WTC11 (cell line): Measurements from ENCODE around the gene ALG11. TPM values are rescaled to one million over a fixed set of nuclear protein-coding genes. Genes with fewer than 3 reads are reported as not detected.

ENCODE experiments used
- ATAC-seq: fragments of 200-7000 bp; cut with Tn5 transposase; 2 replicates; pipeline ENCODE4 v1.10.0; 2021; ENCODE audit warnings: mild to moderate bottlenecking, moderate library complexity
- CTCF ChIA-PET: fragments of 300-600 bp; sonication (Branson Sonifier 250); formaldehyde crosslinking; loops from one replicate; lab custom pipeline; 2021; ENCODE audit warnings: antibody characterized with exemption; lab: Charles Lee
- POLR2A ChIA-PET: fragments of 350-600 bp; sonication (Branson Sonifier 250); formaldehyde crosslinking; loops from one replicate; lab custom pipeline; 2021; ENCODE audit warnings: antibody characterized with exemption; lab: Charles Lee
- DNase-seq: peaks from one replicate; pipeline ENCODE4 v3.0.0; 2021; ENCODE audit warnings: low spot score
- H3K27ac Mint-ChIP-seq: 2 replicates; pipeline ENCODE4 v1.8.0; 2021; ENCODE audit warnings: mixed read lengths
- H3K27me3 Mint-ChIP-seq: 2 replicates; pipeline ENCODE4 v1.8.0; 2021; ENCODE audit warnings: low read depth, mild to moderate bottlenecking, moderate library complexity, mixed read lengths
- H3K36me3 Mint-ChIP-seq: 2 replicates; pipeline ENCODE4 v1.8.0; 2021; ENCODE audit warnings: mixed read lengths
- H3K4me1 Mint-ChIP-seq: 2 replicates; pipeline ENCODE4 v1.8.0; 2022; ENCODE audit warnings: mixed read lengths
- H3K4me3 Mint-ChIP-seq: 2 replicates; pipeline ENCODE4 v1.8.0; 2021; ENCODE audit warnings: mild to moderate bottlenecking, moderate library complexity, mixed read lengths
- H3K9me3 Mint-ChIP-seq: 2 replicates; pipeline ENCODE4 v1.8.0; 2021; ENCODE audit warnings: mixed read lengths
- AFF4 ChIP-seq: sonication (generic); formaldehyde crosslinking; IDR thresholded peaks from 2 replicates; pipeline ENCODE4 v1.8.1; 2023; ENCODE audit warnings: mild to moderate bottlenecking, missing genetic modification reagents, borderline replicate concordance
- ATF6 ChIP-seq: sonication (generic); formaldehyde crosslinking; IDR thresholded peaks from 2 replicates; pipeline ENCODE4 v1.8.1; 2023; ENCODE audit warnings: mild to moderate bottlenecking, missing genetic modification reagents
- CBFB ChIP-seq: sonication (generic); formaldehyde crosslinking; IDR thresholded peaks from 2 replicates; pipeline ENCODE4 v1.8.1; 2022; ENCODE audit warnings: mild to moderate bottlenecking, low read depth, missing genetic modification reagents
- E2F4 ChIP-seq: sonication (generic); formaldehyde crosslinking; IDR thresholded peaks from 2 replicates; pipeline ENCODE4 v1.8.1; 2022; ENCODE audit warnings: low read depth, mild to moderate bottlenecking, moderate library complexity, missing genetic modification reagents, borderline replicate concordance
- ELF4 ChIP-seq: sonication (generic); formaldehyde crosslinking; IDR thresholded peaks from 2 replicates; pipeline ENCODE4 v1.8.1; 2022; ENCODE audit warnings: low read depth, mild to moderate bottlenecking, moderate library complexity, missing genetic modification reagents
- GRHL2 ChIP-seq: fragments of 250-450 bp; sonication (Bioruptor Pico); IDR thresholded peaks from 2 replicates; pipeline ENCODE4 v1.8.0; 2022; ENCODE audit warnings: mild to moderate bottlenecking, moderate library complexity; ENCODE audit not compliant: insufficient replicate concordance, severe bottlenecking
- GTF2I ChIP-seq: fragments of 250-450 bp; sonication (Bioruptor Pico); conservative IDR thresholded peaks from 2 replicates; pipeline ENCODE4 v1.4.0; 2021; ENCODE audit warnings: mild to moderate bottlenecking
- IRF2 ChIP-seq: sonication (generic); formaldehyde crosslinking; IDR thresholded peaks from 2 replicates; pipeline ENCODE4 v1.8.0; 2022; ENCODE audit warnings: low read depth, missing genetic modification reagents, borderline replicate concordance
- JAZF1 ChIP-seq: fragments of 250-450 bp; sonication (Bioruptor Pico); IDR thresholded peaks from 2 replicates; pipeline ENCODE4 v1.9.0; 2021; ENCODE audit warnings: moderate library complexity, mild to moderate bottlenecking, inconsistent platforms
- MAX ChIP-seq: sonication (generic); formaldehyde crosslinking; IDR thresholded peaks from 2 replicates; pipeline ENCODE4 v1.8.0; 2022; ENCODE audit warnings: mild to moderate bottlenecking, missing genetic modification reagents
- NFATC4 ChIP-seq: fragments of 250-450 bp; sonication (Bioruptor Pico); IDR thresholded peaks from 2 replicates; pipeline ENCODE4 v1.9.0; 2021; ENCODE audit warnings: mild to moderate bottlenecking
- NR1H2 ChIP-seq: sonication (generic); formaldehyde crosslinking; IDR thresholded peaks from 2 replicates; pipeline ENCODE4 v1.9.0; 2021; ENCODE audit warnings: mild to moderate bottlenecking, moderate library complexity, missing genetic modification reagents
- PRDM15 ChIP-seq: sonication (generic); formaldehyde crosslinking; IDR thresholded peaks from 2 replicates; pipeline ENCODE4 v1.8.0; 2022; ENCODE audit warnings: missing genetic modification reagents
- ZNF138 ChIP-seq: sonication (generic); formaldehyde crosslinking; conservative IDR thresholded peaks from 2 replicates; pipeline ENCODE4 v1.8.1; 2022; ENCODE audit warnings: mild to moderate bottlenecking, moderate library complexity, missing genetic modification reagents
- ZNF263 ChIP-seq: sonication (generic); formaldehyde crosslinking; IDR thresholded peaks from 2 replicates; pipeline ENCODE4 v1.8.1; 2022; ENCODE audit warnings: low read depth, mild to moderate bottlenecking, moderate library complexity, missing genetic modification reagents
- ZNF281 ChIP-seq: sonication (generic); formaldehyde crosslinking; IDR thresholded peaks from 2 replicates; pipeline ENCODE4 v1.8.0; 2023; ENCODE audit warnings: mild to moderate bottlenecking, missing genetic modification reagents
- ZNF416 ChIP-seq: fragments of 250-450 bp; sonication (Bioruptor Pico); IDR thresholded peaks from 2 replicates; pipeline ENCODE4 v1.9.0; 2021; ENCODE audit warnings: mild to moderate bottlenecking, inconsistent platforms
- ZNF423 ChIP-seq: fragments of 250-450 bp; sonication (Bioruptor Pico); IDR thresholded peaks from 2 replicates; pipeline ENCODE4 v2.1.2; 2022; ENCODE audit warnings: mild to moderate bottlenecking, moderate library complexity
- total RNA-seq: library from RNA; stranded (reverse); gene quantifications from 3 replicates; pipeline ENCODE4 v1.2.3, GENCODE V29; 2021

Gene ALG11
- total RNA-seq, 1 experiment from 2014 or later = 40.6 TPM

GRCh38 chr13:52006523-52007245 lies 5.5 kb upstream of the ALG11 start:
- peaks cover 28% of the 10 kb centered on the region for H3K4me1 Mint-ChIP-seq
- H3K9me3 Mint-ChIP-seq = peaks cover 17% of the 10 kb centered on the region
- H3K27me3 Mint-ChIP-seq = peaks cover 26% of the 10 kb centered on the region
- no peak for DNase-seq
- TF ChIP-seq PRDM15 (CRISPR knock-in tag) (no peak), ZNF263 (CRISPR knock-in tag) (no peak), ZNF423 (CRISPR knock-in tag) (no peak), NR1H2 (CRISPR knock-in tag) (no peak), MAX (CRISPR knock-in tag) (no peak), ZNF416 (CRISPR knock-in tag) (no peak), JAZF1 (CRISPR knock-in tag) (no peak), AFF4 (no peak), ATF6 (CRISPR knock-in tag) (no peak), CBFB (CRISPR knock-in tag) (no peak), GRHL2 (CRISPR knock-in tag) (no peak), E2F4 (no peak), ZNF281 (CRISPR knock-in tag) (no peak), ZNF138 (CRISPR knock-in tag) (no peak), GTF2I (CRISPR knock-in tag) (no peak), ELF4 (no peak), NFATC4 (CRISPR knock-in tag) (no peak), IRF2 (CRISPR knock-in tag) (no peak)
- no peak for ATAC-seq
- H3K4me3 Mint-ChIP-seq = no peak overlapping the region
- peaks cover 10% of the 10 kb centered on the region for H3K36me3 Mint-ChIP-seq
- CTCF ChIA-PET = no interaction called here
- POLR2A ChIA-PET = no interaction called here
- H3K27ac Mint-ChIP-seq = no peak overlapping the region
